Measurements from ENCODE around the gene AP2S1. TPM values are rescaled to one million over a fixed set of nuclear protein-coding genes. Genes with fewer than 3 reads are reported as not detected.

The AP2S1 gene
- total RNA-seq, 2 donors from 2014 or later, result 118 to 141 TPM

- DNase-seq (ENCODE audit: low spot score), result no peak
- 30% methylated on average over 4 of the region's 4 CpGs for WGBS
These were observed 12.5 kb upstream of the AP2S1 start for GRCh38 chr19:46862974-46863632.

GRCh38 chr19:46862503-46862834, 11.8 kb upstream of the AP2S1 start:
- DNase-seq (ENCODE audit: low spot score), result no peak
- Histone ChIP-seq H3K36me3 (no peaks in the 10 kb centered on the region), H3K27me3 (replicated peaks; ENCODE audit: insufficient read depth) (no peaks in the 10 kb centered on the region), H3K4me1 (replicated peaks) (peaks cover 21% of the 10 kb centered on the region), H3K9me3 (no peaks in the 10 kb centered on the region), H3K27ac (peak overlapping the region; percentile 95 to 98), H3K4me3 (peak overlapping the region; percentile 92 to 99)
- TF ChIP-seq POLR2A (IDR thresholded peaks at IDR 0.05), result no peak
- TF ChIP-seq POLR2AphosphoS5 (IDR thresholded peaks at IDR 0.05), result no peak
- TF ChIP-seq CTCF (IDR thresholded peaks at IDR 0.05), result no peak
- 4% methylated on average over 9 of the region's 9 CpGs for WGBS
- intact Hi-C loops (cut with DNase I), result loop anchor here (5.0 kb wide), 2 partner anchors 115 to 245 kb away; no protein-coding TSS in a partner anchor

More at GRCh38 chr19:46862974-46863632, 12.5 kb upstream of the AP2S1 start:
- no peaks in the 10 kb centered on the region for H3K27me3 ChIP-seq (replicated peaks; ENCODE audit: insufficient read depth)
- no peaks in the 10 kb centered on the region for H3K36me3 ChIP-seq
- peaks cover 21% of the 10 kb centered on the region for H3K4me1 ChIP-seq (replicated peaks)
- TF ChIP-seq POLR2AphosphoS5 (IDR thresholded peaks at IDR 0.05) (no peak), CTCF (IDR thresholded peaks at IDR 0.05) (no peak)
- H3K9me3 ChIP-seq, result no peaks in the 10 kb centered on the region
- peak overlapping the region; percentile 95 to 98 for H3K27ac ChIP-seq
- peak overlapping the region; percentile 92 to 99 for H3K4me3 ChIP-seq
- intact Hi-C loops (cut with DNase I), result loop anchor here (5.0 kb wide), 2 partner anchors 114 to 244 kb away; no protein-coding TSS in a partner anchor

GRCh38 chr19:46861691-46862502, 11.3 kb upstream of the AP2S1 start:
- peaks cover 21% of the 10 kb centered on the region for H3K4me1 ChIP-seq (replicated peaks)
- intact Hi-C loops (cut with DNase I), result loop anchor here (5.0 kb wide), 2 partner anchors 115 to 245 kb away; no protein-coding TSS in a partner anchor

GRCh38 chr19:46860846-46861690, 10.4 kb upstream of the AP2S1 start, which contains the start of gene ARHGAP35:
Gene ARHGAP35, plus strand, starts transcription at chr19:46860997. Its CDS starts 57,679 bp downstream, at chr19:46918676.
- H3K27me3 ChIP-seq (replicated peaks; ENCODE audit: insufficient read depth), result no peaks in the 10 kb centered on the region
- TF ChIP-seq POLR2A (IDR thresholded peaks at IDR 0.05) (peak; percentile 59), CTCF (IDR thresholded peaks at IDR 0.05) (no peak), POLR2AphosphoS5 (IDR thresholded peaks at IDR 0.05) (no peak)
- intact Hi-C loops (cut with DNase I), result loop anchor here (5.0 kb wide), 2 partner anchors 116 to 246 kb away; no protein-coding TSS in a partner anchor
- no peak for DNase-seq (ENCODE audit: low spot score)
- H3K36me3 ChIP-seq, result no peaks in the 10 kb centered on the region
- H3K4me3 ChIP-seq, result peak within 1 kb of the TSS; percentile 92 to 99
- H3K4me1 ChIP-seq (replicated peaks), result peaks cover 21% of the 10 kb centered on the region
- under 1% methylated on average over 56 of the region's 91 CpGs for WGBS
- peak within 1 kb of the TSS; percentile 95 to 98 for H3K27ac ChIP-seq
- no peaks in the 10 kb centered on the region for H3K9me3 ChIP-seq

More at GRCh38 chr19:46861691-46862502, 11.3 kb upstream of the AP2S1 start:
- Histone ChIP-seq H3K4me3 (peak overlapping the region; percentile 92 to 99), H3K27me3 (replicated peaks; ENCODE audit: insufficient read depth) (no peaks in the 10 kb centered on the region), H3K36me3 (no peaks in the 10 kb centered on the region), H3K27ac (peak overlapping the region; percentile 95 to 98), H3K9me3 (no peaks in the 10 kb centered on the region)
- under 1% methylated on average over 19 of the region's 19 CpGs for WGBS
- no peak for DNase-seq (ENCODE audit: low spot score)
- TF ChIP-seq POLR2A (IDR thresholded peaks at IDR 0.05) (no peak), CTCF (IDR thresholded peaks at IDR 0.05) (no peak), POLR2AphosphoS5 (IDR thresholded peaks at IDR 0.05) (no peak)
